Astrocyte (in vitro differentiated cells and primary cell): Measurements from ENCODE around the gene INPP5A. TPM values are rescaled to one million over a fixed set of nuclear protein-coding genes. Genes with fewer than 3 reads are reported as not detected.

Experiments used
- DNase-seq: peaks from one replicate; pipeline ENCODE4 v3.0.0-alpha.2; 2010; ENCODE audit warnings: low read depth
- FAIRE-seq: peaks from 2 replicates; lab custom pipeline; 2011; peaks lifted over from hg19 to GRCh38; lab: Jason Lieb, UNC
- H2AFZ ChIP-seq: 2 replicates; pipeline ENCODE4 v1.6.0; 2012; ENCODE audit warnings: low read depth, low read length, inconsistent platforms
- H3K27ac ChIP-seq: 2 replicates; pipeline ENCODE4 v1.5.1; 2011; ENCODE audit warnings: low read depth, low read length, inconsistent platforms
- H3K27me3 ChIP-seq: 2 replicates; pipeline ENCODE4 v1.6.0; 2011; ENCODE audit warnings: low read length, inconsistent platforms; ENCODE audit not compliant: insufficient read depth
- H3K36me3 ChIP-seq: 2 replicates; pipeline ENCODE4 v1.5.1; 2011; ENCODE audit warnings: low read length, inconsistent platforms; ENCODE audit not compliant: insufficient read depth
- H3K4me1 ChIP-seq: 2 replicates; pipeline ENCODE4 v1.5.1; 2011; ENCODE audit warnings: low read length, inconsistent platforms; ENCODE audit not compliant: insufficient read depth
- H3K4me2 ChIP-seq: 2 replicates; pipeline ENCODE4 v1.6.0; 2012; ENCODE audit warnings: low read length, inconsistent platforms
- H3K4me3 ChIP-seq: 2 replicates; pipeline ENCODE4 v1.5.1; 2011; ENCODE audit warnings: low read depth, mild to moderate bottlenecking, low read length, inconsistent platforms; ENCODE audit not compliant: insufficient read depth
- H3K79me2 ChIP-seq: 2 replicates; pipeline ENCODE4 v1.6.0; 2012; ENCODE audit warnings: mild to moderate bottlenecking, low read length, inconsistent platforms; ENCODE audit not compliant: insufficient read depth
- H3K9ac ChIP-seq: 2 replicates; pipeline ENCODE4 v1.6.0; 2012; ENCODE audit warnings: mild to moderate bottlenecking, low read length, inconsistent platforms
- H3K9me3 ChIP-seq: 2 replicates; pipeline ENCODE4 v1.5.1; 2012; ENCODE audit warnings: low read depth, mild to moderate bottlenecking, low read length, inconsistent platforms; ENCODE audit not compliant: insufficient read depth
- H4K20me1 ChIP-seq: 2 replicates; pipeline ENCODE4 v1.6.0; 2012; ENCODE audit warnings: low read length, inconsistent platforms; ENCODE audit not compliant: insufficient read depth
- H3K27ac Mint-ChIP-seq: one replicate; pipeline ENCODE4 v1.8.0; 2021; ENCODE audit warnings: mild to moderate bottlenecking, mixed read lengths; ENCODE audit not compliant: unreplicated experiment
- H3K27me3 Mint-ChIP-seq: one replicate; pipeline ENCODE4 v1.8.0; 2021; ENCODE audit warnings: low read depth, mixed read lengths; ENCODE audit not compliant: unreplicated experiment
- H3K36me3 Mint-ChIP-seq: one replicate; pipeline ENCODE4 v1.8.0; 2021; ENCODE audit warnings: low read depth, mixed read lengths; ENCODE audit not compliant: unreplicated experiment
- H3K4me1 Mint-ChIP-seq: one replicate; pipeline ENCODE4 v1.8.0; 2021; ENCODE audit warnings: low read depth, mixed read lengths; ENCODE audit not compliant: unreplicated experiment
- H3K4me3 Mint-ChIP-seq: one replicate; pipeline ENCODE4 v1.8.0; 2021; ENCODE audit warnings: mild to moderate bottlenecking, moderate library complexity, mixed read lengths; ENCODE audit not compliant: unreplicated experiment
- H3K9me3 Mint-ChIP-seq: one replicate; pipeline ENCODE4 v1.8.0; 2021; ENCODE audit warnings: mild to moderate bottlenecking, mixed read lengths; ENCODE audit not compliant: unreplicated experiment
- EZH2 ChIP-seq: IDR thresholded peaks from 2 replicates; pipeline ENCODE4 v1.6.1; 2012; ENCODE audit warnings: mild to moderate bottlenecking, low read length, inconsistent platforms; ENCODE audit not compliant: insufficient read depth
- total RNA-seq: library from RNA; stranded (reverse); gene quantifications from 2 replicates; pipeline ENCODE4 v1.2.1, GENCODE V29; 2021
- TF ChIP-seq, protein P1 (sequence below): IDR thresholded peaks from 2 replicates; pipeline ENCODE4 v1.5.1; 2011; ENCODE audit warnings: low read depth, mild to moderate bottlenecking, inconsistent platforms, low read length, moderate library complexity; ENCODE audit not compliant: insufficient read depth

Gene INPP5A
- total RNA-seq, 1 donor from 2014 or later, result 39.1 TPM

DNA sequence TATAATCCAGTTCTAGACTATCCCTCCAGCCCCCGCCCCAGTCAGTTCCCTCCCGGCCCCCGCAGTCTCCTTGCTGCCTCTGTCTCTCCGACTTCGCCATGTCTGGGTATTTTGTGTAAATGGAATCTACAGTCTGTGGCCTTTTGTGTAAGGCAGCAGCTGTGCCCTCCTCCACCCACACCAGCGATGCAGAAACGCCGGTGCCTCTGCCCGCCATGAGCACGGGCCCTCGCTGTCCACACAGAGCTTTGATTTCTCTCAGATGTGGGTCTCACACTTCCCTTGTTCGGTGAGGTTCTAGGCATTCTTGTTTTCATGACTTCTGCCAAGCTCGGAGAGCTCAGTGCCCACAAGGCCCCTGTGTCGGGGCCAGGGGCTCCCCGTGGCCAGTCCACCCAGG, 210.5 kb downstream of the INPP5A start:
- Histone ChIP-seq H3K4me2 (no peak overlapping the region), H3K9ac (no peak overlapping the region), H3K79me2 (no peaks in the 10 kb centered on the region), H3K27ac (no peak overlapping the region), H3K4me1 (peaks cover 15% of the 10 kb centered on the region), H3K36me3 (peaks cover 3% of the 10 kb centered on the region), H3K9me3 (no peaks in the 10 kb centered on the region), H2AFZ (no peak overlapping the region), H3K27me3 (no peaks in the 10 kb centered on the region), H4K20me1 (peaks cover 8% of the 10 kb centered on the region), H3K4me3 (no peak overlapping the region)
- H3K27me3 Mint-ChIP-seq, result no peaks in the 10 kb centered on the region
- peak overlapping the region; percentile 18 for H3K27ac Mint-ChIP-seq
- H3K36me3 Mint-ChIP-seq, result peaks cover 3% of the 10 kb centered on the region
- peaks cover 14% of the 10 kb centered on the region for H3K4me1 Mint-ChIP-seq
- FAIRE-seq (no peak), DNase-seq (no peak)
- H3K9me3 Mint-ChIP-seq, result no peaks in the 10 kb centered on the region
- H3K4me3 Mint-ChIP-seq, result no peak overlapping the region
- TF ChIP-seq EZH2, result no peak
- TF ChIP-seq, protein P1, sequence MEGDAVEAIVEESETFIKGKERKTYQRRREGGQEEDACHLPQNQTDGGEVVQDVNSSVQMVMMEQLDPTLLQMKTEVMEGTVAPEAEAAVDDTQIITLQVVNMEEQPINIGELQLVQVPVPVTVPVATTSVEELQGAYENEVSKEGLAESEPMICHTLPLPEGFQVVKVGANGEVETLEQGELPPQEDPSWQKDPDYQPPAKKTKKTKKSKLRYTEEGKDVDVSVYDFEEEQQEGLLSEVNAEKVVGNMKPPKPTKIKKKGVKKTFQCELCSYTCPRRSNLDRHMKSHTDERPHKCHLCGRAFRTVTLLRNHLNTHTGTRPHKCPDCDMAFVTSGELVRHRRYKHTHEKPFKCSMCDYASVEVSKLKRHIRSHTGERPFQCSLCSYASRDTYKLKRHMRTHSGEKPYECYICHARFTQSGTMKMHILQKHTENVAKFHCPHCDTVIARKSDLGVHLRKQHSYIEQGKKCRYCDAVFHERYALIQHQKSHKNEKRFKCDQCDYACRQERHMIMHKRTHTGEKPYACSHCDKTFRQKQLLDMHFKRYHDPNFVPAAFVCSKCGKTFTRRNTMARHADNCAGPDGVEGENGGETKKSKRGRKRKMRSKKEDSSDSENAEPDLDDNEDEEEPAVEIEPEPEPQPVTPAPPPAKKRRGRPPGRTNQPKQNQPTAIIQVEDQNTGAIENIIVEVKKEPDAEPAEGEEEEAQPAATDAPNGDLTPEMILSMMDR, result no peak

- no peak overlapping the region for H3K27ac Mint-ChIP-seq
- Histone ChIP-seq H3K9me3 (no peaks in the 10 kb centered on the region), H4K20me1 (peaks cover 3% of the 10 kb centered on the region), H3K4me2 (no peak overlapping the region), H2AFZ (no peak overlapping the region), H3K4me3 (no peak overlapping the region), H3K4me1 (peaks cover 10% of the 10 kb centered on the region), H3K79me2 (no peaks in the 10 kb centered on the region), H3K9ac (no peak overlapping the region), H3K36me3 (peaks cover 3% of the 10 kb centered on the region), H3K27ac (no peak overlapping the region), H3K27me3 (no peaks in the 10 kb centered on the region)
- H3K4me3 Mint-ChIP-seq, result no peak overlapping the region
- peaks cover 4% of the 10 kb centered on the region for H3K36me3 Mint-ChIP-seq
- peaks cover 10% of the 10 kb centered on the region for H3K4me1 Mint-ChIP-seq
- no peak for TF ChIP-seq EZH2
- TF ChIP-seq, protein P1, result no peak
- H3K9me3 Mint-ChIP-seq, result no peaks in the 10 kb centered on the region
- FAIRE-seq, result no peak
- H3K27me3 Mint-ChIP-seq, result no peaks in the 10 kb centered on the region
- DNase-seq, result no peak
These were observed 211.2 kb downstream of the INPP5A start for GRCh38 chr10:132748545-132749370.

DNA sequence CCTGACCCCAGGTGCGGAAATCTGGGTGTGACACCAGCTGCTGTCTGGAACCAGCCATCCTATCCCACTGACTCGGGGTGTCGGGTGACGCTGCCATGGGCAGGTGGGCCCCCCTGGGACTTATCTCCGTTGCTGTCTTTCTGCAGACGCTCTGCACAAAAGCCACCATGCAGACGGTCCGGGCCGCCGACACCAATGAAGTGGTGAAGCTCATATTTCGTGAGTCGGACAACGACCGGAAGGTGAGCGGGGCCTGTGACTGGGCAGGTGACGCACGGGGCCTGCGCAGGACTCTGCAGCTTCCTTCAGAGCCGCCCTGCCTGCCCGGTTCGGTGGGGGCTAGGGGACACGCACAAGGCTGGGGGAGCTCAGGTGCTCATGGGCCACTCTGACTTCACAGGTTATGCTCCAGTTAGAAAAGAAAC, 211.8 kb downstream of the INPP5A start:
- no peaks in the 10 kb centered on the region for H3K27me3 ChIP-seq
- no peak overlapping the region for H2AFZ ChIP-seq
- peaks cover 3% of the 10 kb centered on the region for H3K4me1 ChIP-seq
- no peaks in the 10 kb centered on the region for H4K20me1 ChIP-seq
- H3K27ac ChIP-seq, result no peak overlapping the region
- no peak overlapping the region for H3K4me3 ChIP-seq
- H3K4me3 Mint-ChIP-seq, result no peak overlapping the region
- H3K4me1 Mint-ChIP-seq, result peaks cover 5% of the 10 kb centered on the region
- peaks cover 3% of the 10 kb centered on the region for H3K36me3 ChIP-seq
- no peak for TF ChIP-seq EZH2
- TF ChIP-seq, protein P1, result no peak
- no peaks in the 10 kb centered on the region for H3K27me3 Mint-ChIP-seq
- no peaks in the 10 kb centered on the region for H3K79me2 ChIP-seq
- peaks cover 2% of the 10 kb centered on the region for H3K36me3 Mint-ChIP-seq
- no peak overlapping the region for H3K4me2 ChIP-seq
- H3K9me3 Mint-ChIP-seq, result no peaks in the 10 kb centered on the region
- H3K9ac ChIP-seq, result no peak overlapping the region
- DNase-seq, result no peak
- no peaks in the 10 kb centered on the region for H3K9me3 ChIP-seq
- FAIRE-seq, result no peak
- H3K27ac Mint-ChIP-seq, result no peak overlapping the region
